Right lobe of liver (tissue), 6 donors: ENCODE data around the gene ADPRHL1. TPM values are rescaled to one million over a fixed set of nuclear protein-coding genes. Genes with fewer than 3 reads are reported as not detected.

Source experiments
- ATAC-seq, 4 donors: fragments of 200-7000 bp; cut with Tn5 transposase; one replicate each; pipeline ENCODE4 v1.9.1; 2020; ENCODE audit warnings: mild to moderate bottlenecking in 4 of 4, moderate library complexity in 4 of 4
- DNase-seq, 3 donors: peaks; one replicate each; pipeline ENCODE4 v3.0.0-alpha.2; 2020
- H3K27ac ChIP-seq, 3 donors: fragments of 200-600 bp; one replicate each; pipeline ENCODE4 v1.8.0; 2022
- H3K27me3 ChIP-seq, 2 donors: fragments of 200-600 bp; one replicate each; pipeline ENCODE4 v1.8.0; 2022
- H3K36me3 ChIP-seq, 4 donors: fragments of 200-600 bp; sonication (generic) in 1 of 4; one replicate each; pipeline versions ENCODE4 v1.5.1 to v1.8.0; 2017 to 2022; ENCODE audit warnings: control low read depth in 1 of 4
- H3K4me1 ChIP-seq, 4 donors: fragments of 200-600 bp; sonication (generic) in 1 of 4; one replicate each; pipeline versions ENCODE4 v1.5.1 to v1.8.0; 2017 to 2022; ENCODE audit warnings: control low read depth in 1 of 4
- H3K4me3 ChIP-seq, 3 donors: fragments of 200-600 bp; one replicate each; pipeline ENCODE4 v1.8.0; 2022
- H3K9me3 ChIP-seq, 4 donors: fragments of 200-600 bp; sonication (generic) in 1 of 4; one replicate each; pipeline versions ENCODE4 v1.5.1 to v1.8.0; 2017 to 2022; ENCODE audit warnings: control low read depth in 1 of 4
- POLR2A ChIP-seq: fragments of 450-650 bp; IDR thresholded peaks from one replicate; pipeline ENCODE4 v1.6.1; 2017; ENCODE audit warnings: antibody characterized with exemption, mild to moderate bottlenecking
- WGBS: methylation state at CpG from one replicate; pipeline ENCODE4 v1.1.6; 2018; ENCODE audit warnings: low coverage, low lambda C conversion rate; ENCODE audit not compliant: insufficient coverage; ENCODE audit errors: missing lambda C conversion rate; 5-methylcytosine and 5-hydroxymethylcytosine counted together
- intact Hi-C, 2 donors: fragments of 100-400 bp; cut with DNase I; formaldehyde crosslinking; loops; one replicate each; pipeline versions ENCODE4 v1.11.2 to v1.14.1; 2022
- total RNA-seq, 6 experiments: library from RNA; depleted of rRNA in 2 of 6; stranded (reverse); fragments of >200 nt in 2 of 6; fragmentation: NEBNext Ultra II Directional in 3 of 6; extraction: Animal tissue kit (Norgen Biotek cat#: 25700) in 3 of 6; gene quantifications; one replicate each; pipeline versions ENCODE4 v1.1.0 to v1.2.4, GENCODE V29; 2016 to 2023
- TF ChIP-seq, protein P1 (sequence below), 4 donors: fragments of 200-600 bp in 3 of 4; fragments of 450-650 bp in 1 of 4; IDR thresholded peaks; one replicate each; pipeline versions ENCODE4 v1.5.1 to v1.8.0; 2016 to 2022; ENCODE audit warnings: antibody characterized with exemption in 4 of 4, mild to moderate bottlenecking in 2 of 4
- donor health status: DM: no; HTN: yes; CAD: no.
- donor health status: DM: no; HTN: no; CAD: no.
- donor health status: DM: no; HTN: no; CAD: no.
- donor health status: DM: no; HTN: yes; CAD: no.
- donor health status: DM: no; HTN: yes; CAD: no.

ADPRHL1 gene
- total RNA-seq, 6 experiments from 2014 or later = 0.37 to 1.7 (median 1.1) TPM

DNA sequence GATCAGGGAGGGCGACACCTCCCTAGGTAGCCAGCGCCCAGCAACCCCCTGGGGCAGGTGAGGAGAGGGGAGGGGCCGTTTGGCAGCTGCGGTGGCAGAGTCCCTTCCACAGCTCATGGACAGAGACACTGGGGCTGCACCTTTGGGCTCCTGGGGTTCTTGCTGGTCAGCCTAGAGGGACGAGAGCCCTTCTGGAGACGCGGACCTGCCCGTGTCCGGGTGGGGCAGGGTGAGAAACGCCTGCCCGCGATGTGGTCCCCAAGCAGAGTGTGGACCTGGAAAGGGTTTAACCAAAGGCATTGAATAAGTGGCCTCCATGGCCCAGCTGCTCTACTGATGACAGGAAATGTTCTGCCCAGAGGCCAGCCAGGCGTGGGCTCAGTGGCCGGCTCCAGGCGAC, 38.3 kb downstream of the ADPRHL1 start:
- no peak overlapping the region for H3K27ac ChIP-seq
- TF ChIP-seq POLR2A = no peak
- TF ChIP-seq, protein P1, sequence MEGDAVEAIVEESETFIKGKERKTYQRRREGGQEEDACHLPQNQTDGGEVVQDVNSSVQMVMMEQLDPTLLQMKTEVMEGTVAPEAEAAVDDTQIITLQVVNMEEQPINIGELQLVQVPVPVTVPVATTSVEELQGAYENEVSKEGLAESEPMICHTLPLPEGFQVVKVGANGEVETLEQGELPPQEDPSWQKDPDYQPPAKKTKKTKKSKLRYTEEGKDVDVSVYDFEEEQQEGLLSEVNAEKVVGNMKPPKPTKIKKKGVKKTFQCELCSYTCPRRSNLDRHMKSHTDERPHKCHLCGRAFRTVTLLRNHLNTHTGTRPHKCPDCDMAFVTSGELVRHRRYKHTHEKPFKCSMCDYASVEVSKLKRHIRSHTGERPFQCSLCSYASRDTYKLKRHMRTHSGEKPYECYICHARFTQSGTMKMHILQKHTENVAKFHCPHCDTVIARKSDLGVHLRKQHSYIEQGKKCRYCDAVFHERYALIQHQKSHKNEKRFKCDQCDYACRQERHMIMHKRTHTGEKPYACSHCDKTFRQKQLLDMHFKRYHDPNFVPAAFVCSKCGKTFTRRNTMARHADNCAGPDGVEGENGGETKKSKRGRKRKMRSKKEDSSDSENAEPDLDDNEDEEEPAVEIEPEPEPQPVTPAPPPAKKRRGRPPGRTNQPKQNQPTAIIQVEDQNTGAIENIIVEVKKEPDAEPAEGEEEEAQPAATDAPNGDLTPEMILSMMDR (IDR thresholded peaks at IDR 0.05) = no peak
- 60% methylated on average over 2 of the region's 15 CpGs for WGBS
- intact Hi-C loops = no loop called here
- no peaks in the 10 kb centered on the region for H3K27me3 ChIP-seq
- H3K36me3 ChIP-seq = no peaks in the 10 kb centered on the region
- no peaks in the 10 kb centered on the region for H3K4me1 ChIP-seq
- no peak for ATAC-seq
- H3K4me3 ChIP-seq = no peak overlapping the region
- no peaks in the 10 kb centered on the region for H3K9me3 ChIP-seq
- peak in 1 of 3 donors; percentile 46 for DNase-seq

DNA sequence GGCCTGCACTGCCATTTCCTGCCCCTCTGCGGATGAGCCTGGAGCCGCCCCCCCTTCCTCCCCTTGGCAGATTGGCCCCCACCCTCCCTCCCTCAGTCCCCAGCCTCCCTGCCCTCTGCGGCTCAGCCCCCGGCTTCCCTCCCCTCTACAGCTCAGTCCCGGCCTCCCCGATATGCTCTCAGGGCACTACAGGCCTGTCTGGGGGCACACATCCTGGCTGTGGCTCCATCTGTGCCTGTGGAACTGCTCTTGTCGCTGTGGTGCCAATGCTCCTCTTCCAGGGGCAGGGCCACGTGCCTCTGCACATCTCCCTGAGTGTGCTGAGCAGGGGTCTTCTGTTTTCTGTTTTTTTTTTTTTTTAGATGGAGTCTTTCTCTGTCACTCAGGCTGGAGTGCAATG, 39.0 kb downstream of the ADPRHL1 start:
- no peak for ATAC-seq
- Histone ChIP-seq H3K4me1 (no peaks in the 10 kb centered on the region), H3K4me3 (no peak overlapping the region), H3K27ac (no peak overlapping the region), H3K9me3 (no peaks in the 10 kb centered on the region), H3K27me3 (no peaks in the 10 kb centered on the region), H3K36me3 (no peaks in the 10 kb centered on the region)
- 84% methylated on average over 6 of the region's 8 CpGs for WGBS
- peak in 1 of 3 donors; percentile 31 for DNase-seq
- intact Hi-C loops = no loop called here
- no peak for TF ChIP-seq POLR2A
- TF ChIP-seq, protein P1 (IDR thresholded peaks at IDR 0.05) = no peak

DNA sequence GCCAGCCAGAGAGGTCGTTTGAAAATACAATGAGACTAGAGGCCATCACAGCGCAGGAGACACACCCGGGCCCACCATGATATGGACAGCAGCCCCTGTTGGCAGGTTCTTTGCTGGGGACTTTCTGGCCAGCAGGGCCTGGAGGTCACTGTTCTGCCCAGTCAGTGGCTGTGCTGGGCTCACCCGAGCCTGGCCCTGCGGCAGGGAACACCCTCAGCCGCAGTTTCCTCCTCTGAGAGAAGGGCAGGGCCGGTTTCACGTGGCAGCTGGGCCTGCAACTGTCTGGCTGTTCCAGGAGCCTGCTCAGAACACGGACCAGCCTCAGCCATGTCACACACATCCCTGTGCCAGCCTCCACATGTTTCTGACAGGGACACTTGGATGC, 39.4 kb downstream of the ADPRHL1 start:
- WGBS = no CpG with 5 or more reads among the region's 9 CpGs
- H3K4me3 ChIP-seq = no peak overlapping the region
- intact Hi-C loops = no loop called here
- no peak overlapping the region for H3K27ac ChIP-seq
- no peaks in the 10 kb centered on the region for H3K9me3 ChIP-seq
- no peak for TF ChIP-seq POLR2A
- TF ChIP-seq, protein P1 (IDR thresholded peaks at IDR 0.05) = no peak
- no peaks in the 10 kb centered on the region for H3K36me3 ChIP-seq
- H3K27me3 ChIP-seq = no peaks in the 10 kb centered on the region
- ATAC-seq (peak in 2 of 4 donors; percentile 13 to 30), DNase-seq (peak in 2 of 3 donors; percentile 15 to 42)
- no peaks in the 10 kb centered on the region for H3K4me1 ChIP-seq

DNA sequence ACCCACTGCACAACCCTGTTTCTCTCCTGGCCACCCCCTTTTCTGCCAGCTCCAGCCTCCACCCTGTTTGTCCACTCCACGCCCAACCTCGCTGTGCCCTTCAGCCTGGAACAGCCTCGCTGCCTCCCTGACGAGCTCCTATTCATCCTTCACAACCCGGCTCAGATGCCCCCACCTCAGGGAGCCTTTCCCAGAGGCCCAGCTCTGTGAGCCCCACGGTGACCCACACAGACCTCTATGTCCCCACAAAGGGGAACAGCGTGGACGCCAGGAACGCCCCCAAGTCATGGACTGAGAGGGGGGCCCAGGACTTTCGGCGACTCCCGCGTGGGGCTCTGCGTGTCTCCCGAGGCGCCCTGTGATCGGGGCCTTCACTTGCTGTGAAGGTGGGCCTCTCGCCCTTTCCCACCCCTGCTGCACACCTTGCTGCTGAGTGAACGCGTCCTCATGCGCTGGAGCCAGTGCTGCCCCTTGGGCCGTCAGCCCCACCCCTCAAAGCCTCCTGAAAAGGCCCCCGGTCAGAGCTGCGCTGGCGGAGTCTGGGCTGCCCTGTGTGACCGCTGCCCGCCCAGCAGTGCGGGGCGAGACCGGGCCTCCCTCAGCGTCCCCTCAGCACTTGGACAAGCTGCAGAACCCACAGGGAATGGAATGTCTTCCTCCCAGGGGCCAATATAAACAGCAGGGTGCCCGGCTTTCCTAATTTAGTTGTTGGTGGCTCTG, 40.0 kb downstream of the ADPRHL1 start:
- 88% methylated on average over 6 of the region's 32 CpGs for WGBS

More for the DNA sequence above, 40.0 kb downstream of the ADPRHL1 start:
- H3K9me3 ChIP-seq = no peaks in the 10 kb centered on the region
- ATAC-seq (no peak), DNase-seq (peak in 2 of 3 donors; percentile 16 to 42)
- H3K36me3 ChIP-seq = no peaks in the 10 kb centered on the region
- intact Hi-C loops = no loop called here
- H3K4me3 ChIP-seq = no peak overlapping the region
- H3K4me1 ChIP-seq = no peaks in the 10 kb centered on the region
- no peaks in the 10 kb centered on the region for H3K27me3 ChIP-seq
- H3K27ac ChIP-seq = no peak overlapping the region
- TF ChIP-seq, protein P1 (IDR thresholded peaks at IDR 0.05) = no peak
- TF ChIP-seq POLR2A = no peak
